HG03378 (cell line): ENCODE results near the gene IYD.
"Not testable (repeated sequence)": the region's sequence is repeated elsewhere in the genome, so short reads cannot be mapped to it uniquely, and the experiment has no call there.

ENCODE experiments used
- ATAC-seq: cut with Tn5 transposase; IDR thresholded peaks from one replicate; pipeline ENCODE4 v1.9.1; 2021; ENCODE audit warnings: mild to moderate bottlenecking, moderate library complexity; ENCODE audit not compliant: unreplicated experiment

The IYD gene

DNA sequence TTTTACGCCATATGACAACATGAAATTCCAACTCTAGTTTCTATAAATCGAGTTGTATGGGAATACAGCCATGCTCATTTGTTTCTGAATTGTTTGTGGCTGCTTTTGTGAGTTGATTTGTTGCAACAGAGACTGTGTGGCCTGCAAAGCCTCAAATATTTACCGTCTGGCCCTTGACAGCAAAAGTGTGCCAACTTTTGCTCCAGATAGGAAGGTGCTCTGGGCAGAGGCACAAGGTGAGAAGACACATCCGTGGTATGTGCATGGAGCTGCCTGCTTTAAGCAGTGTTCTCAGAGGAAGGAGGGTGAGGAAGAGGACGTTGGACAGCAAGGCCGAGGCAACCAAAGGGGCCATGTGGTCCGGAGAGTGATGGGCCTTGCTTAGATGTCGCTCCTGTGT lies 57.4 kb downstream of the IYD start:
- ATAC-seq, result no peak

DNA sequence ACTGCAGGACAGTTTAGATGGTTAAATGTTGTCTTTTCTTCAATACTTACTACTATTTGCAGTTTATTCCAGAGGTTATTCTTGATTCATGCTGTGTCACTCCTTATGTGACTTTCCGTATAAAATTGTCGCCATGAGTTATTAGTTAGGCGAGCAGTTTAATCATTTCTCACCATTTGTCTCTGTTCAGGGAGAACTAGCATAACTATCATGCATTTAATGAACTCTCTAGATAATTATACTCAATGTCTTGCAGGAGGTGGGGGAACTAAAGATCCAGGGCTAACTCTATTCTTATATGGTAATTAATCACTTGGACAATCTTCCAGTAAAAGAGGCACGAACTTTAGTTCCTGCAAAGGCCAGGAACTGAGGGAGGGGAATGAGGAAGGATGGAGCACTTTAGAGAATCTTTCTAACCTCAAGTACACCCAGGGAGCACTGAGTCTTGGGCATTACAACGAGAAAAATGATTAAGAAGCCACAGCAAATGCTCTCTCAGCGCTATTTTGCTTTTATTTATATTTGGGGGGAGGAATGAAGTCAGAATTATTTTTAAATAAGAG lies 58.3 kb downstream of the IYD start:
- no peak for ATAC-seq

DNA sequence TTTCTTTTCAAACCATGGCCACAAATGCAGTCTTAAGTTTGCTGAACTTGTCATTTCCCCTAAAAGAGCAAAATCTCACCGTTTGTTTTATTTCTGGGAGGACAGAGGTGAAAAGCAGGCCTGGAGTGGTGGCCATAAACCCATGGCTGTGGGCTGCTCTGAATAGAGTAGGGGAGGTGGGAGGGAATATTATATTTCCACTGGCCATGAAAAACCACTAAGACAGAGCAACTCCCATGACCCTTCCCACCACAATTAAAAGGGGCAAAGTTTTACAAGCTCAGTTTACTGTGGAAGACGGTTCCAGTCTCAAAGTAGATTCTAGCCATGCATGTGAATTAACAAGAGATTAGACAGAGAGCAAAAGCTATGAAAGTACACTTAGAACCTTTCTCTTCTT lies 59.0 kb downstream of the IYD start:
- no peak for ATAC-seq

DNA sequence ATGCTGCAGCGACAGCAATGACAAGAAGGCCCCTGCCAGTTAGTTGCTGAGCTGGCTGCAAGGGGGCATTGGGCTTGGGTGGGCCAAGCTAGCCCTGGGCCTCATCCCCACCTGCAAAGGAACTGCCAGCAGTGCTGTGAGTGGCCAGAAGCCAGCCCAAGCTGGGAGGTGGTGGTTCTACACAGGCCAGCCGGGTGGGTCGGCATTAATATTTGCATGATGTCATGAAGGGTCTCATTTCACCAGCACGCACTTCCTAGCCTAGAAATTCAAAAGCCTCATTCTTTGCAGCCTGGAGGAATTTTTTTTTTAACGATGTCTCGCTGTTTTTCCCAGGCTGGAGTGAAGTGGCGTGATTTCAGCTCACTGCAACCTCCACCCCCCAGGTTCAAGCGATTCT lies 62.0 kb downstream of the IYD start:
- no peak for ATAC-seq

DNA sequence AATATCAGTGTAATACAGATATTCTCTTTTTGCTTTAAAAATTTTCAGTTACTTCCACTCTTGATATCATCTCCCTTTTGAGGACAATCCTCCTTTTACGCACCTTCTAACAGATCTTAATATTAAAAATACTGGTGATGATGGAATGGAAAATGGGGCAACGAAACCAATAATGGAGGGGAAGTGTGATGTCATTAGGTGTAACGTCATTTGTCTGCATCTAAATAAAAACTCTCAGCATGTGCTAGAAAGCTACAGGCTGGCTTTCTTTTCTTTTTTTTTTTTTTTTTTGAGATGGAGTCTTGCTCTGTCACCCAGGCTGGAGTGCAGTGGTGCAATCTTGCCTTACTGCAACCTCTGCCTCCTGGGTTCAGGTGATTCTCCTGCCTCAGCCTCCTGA lies 66.5 kb downstream of the IYD start:
- no peak for ATAC-seq

DNA sequence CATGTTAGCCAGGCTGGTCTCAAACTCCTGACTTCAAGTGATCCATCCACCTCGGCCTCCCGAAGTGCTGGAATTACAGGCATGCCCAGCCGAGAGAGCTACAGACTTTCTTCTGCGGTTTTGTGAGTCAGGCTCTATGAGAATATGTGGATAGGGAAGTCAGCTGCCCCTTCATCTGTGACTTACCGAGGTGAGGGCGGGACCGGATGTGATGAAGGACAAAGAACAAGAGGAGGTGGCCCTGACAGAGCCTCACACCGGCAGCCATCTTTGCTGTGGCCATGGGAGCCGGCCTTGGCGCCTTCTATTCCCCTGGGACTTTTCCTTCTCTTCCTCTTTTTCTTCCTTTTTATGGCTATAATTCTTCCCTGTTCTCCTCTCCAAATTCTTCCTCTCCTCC lies 67.0 kb downstream of the IYD start:
- no peak for ATAC-seq

DNA sequence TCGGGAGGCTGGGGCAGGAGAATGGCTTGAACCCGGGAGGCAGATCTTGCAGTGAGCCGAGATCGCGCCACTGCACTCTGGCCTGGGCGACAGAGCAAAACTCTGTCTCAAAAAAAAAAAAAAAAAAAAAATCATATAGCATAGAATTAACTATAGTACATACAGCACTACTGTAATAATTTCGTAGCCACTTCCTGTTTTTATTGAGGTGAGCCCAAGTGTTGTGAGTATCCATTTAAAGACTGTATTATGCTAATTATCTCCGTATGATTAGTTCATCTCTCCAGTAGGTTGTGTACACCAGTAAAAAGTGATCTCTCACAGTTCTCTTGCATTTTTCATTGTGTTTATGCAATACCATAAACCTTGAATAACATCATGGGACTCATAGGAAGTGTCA lies 70.6 kb downstream of the IYD start:
- no peak for ATAC-seq

DNA sequence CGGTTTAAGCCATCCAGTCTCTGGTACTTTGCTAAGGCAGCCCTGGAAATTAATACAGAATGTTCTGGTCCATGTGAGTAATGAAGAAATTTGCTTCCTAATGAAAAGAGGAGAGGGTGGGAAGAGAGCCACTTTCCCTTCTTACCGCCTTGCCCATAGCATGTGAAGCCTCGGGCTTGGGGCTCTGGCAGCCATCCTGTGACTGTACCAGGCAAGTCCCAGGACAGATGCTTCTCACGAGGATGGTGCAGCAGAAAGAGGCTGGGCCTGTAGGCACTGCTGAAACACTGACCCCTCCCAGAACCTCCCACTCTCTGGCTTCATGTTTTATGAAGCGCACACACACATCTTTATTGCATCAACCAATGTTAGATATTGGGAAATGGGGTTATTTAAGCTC lies 74.8 kb downstream of the IYD start:
- ATAC-seq, result no peak

DNA sequence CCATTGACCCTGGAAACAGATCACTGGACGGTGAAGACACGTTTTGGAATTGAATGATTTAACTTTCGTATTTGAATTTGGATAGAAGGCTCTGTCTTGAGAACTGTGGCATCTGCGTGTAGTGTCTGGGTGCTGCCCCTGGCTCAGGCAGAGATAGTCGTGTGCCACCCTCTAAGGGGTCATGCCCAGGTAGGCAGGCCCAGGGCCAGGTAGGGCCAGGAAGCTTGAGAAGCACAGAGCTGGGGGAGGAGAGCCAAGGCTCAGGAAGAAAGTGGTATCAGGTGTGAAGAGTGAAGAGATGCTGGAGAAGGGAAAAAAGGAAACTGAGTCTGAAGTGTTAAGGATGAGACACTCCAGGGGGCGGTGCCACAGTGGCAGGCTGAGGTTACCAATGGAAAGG lies 75.5 kb downstream of the IYD start:
- ATAC-seq, result no peak

DNA sequence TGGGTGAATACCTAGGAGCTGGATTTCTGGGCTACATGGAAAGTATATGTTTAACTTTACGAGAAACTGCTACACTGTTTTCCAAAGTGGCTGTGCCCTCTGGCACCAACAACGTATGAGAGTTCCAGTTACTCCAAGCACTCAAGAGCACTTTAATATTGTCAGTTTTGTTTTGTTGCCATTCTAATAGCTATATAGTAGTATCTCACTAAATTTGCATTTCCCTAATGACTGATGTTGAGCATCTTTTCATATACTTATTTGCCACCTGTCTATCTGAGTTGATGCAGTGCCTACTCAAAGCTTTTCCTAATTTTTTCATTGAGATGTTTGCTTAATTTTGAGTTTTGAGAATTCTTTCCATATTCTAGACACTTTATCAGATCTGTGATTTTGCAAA lies 76.7 kb downstream of the IYD start:
- no peak for ATAC-seq

DNA sequence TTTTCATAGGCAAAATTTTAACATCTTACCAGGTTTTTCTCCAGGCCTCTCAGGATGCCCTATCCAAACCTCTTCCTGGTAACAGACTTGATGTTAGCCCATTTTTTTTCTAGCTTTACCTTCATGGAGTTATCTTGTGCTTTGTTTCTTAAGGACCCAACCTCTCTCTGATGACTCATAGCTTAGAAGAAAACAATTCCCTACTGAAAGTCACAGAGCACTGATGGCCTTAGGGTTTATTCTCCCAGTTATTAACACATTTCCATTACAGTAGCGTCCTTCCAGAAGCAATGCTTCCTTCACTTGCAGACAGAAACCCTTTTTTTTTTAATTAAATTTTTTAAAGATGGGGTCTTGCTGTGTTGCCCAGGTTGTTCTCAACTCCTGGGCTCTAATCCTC lies 79.4 kb downstream of the IYD start:
- ATAC-seq, result no peak

DNA sequence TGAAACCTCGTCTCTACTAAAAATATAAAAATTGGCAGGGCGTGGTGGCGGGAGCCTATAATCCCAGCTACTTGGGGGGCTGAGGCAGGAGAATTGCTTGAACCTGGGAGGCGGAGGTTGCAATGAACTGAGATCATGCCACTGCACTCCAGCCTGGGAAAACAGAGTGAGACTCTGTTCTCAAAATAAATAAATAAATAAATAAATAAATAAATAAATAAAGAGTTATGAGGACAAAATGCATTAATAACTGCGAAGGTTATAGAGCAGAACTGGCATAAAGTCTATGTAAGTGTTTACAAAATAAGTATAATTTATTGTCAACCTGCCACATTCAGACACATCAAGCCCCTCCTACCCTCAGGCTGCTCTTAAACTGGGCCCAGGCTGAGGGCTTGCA lies 80.2 kb downstream of the IYD start:
- ATAC-seq, result not testable (repeated sequence)

DNA sequence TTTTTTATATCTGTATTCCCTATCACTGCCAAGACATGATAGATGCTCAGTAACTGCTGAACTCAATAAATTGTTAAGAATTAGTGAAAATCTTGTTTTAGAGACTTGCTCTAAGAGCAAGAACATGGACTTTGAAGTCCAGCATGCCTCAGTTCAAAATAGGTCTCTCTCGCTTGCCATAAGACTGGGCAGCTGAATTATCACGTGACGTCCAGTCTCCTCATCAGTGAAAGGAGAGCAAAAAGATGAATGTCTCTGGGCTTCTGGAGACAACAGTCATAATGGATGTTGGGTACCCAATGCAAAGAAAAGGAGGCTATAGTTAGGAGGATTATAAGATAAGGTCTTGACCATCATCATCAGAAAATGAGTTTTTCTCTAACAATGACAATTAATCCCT lies 82.1 kb downstream of the IYD start:
- no peak for ATAC-seq

DNA sequence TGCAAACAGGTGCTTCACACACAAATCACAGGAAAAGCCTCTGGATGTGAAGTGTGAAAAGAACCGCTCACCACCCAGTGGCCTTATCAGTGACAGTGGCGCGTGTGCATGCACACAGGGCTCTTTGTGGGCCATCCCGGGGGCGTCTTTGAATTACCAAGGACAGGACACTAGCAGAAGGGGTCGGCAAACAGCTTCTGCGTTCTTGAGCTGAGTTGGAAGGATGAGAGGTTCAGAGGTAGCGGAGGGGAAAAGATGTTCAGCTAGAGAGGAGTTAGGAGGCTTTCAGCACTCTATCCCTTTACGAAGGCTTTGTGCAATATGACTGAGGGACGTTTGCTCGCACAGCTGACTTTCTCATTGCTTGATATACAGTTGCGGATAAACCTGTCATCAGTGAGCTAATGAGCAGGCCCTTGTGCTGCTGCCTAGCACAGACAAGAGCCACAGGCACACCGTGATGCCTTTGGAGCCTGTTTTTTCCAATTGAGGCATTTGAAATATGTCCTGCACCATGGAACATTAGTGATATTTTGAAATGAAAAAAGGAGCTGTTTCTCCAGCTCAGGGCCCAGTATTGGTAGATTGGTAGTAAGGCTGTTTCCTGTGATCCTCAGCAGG lies 83.1 kb downstream of the IYD start:
- no peak for ATAC-seq

DNA sequence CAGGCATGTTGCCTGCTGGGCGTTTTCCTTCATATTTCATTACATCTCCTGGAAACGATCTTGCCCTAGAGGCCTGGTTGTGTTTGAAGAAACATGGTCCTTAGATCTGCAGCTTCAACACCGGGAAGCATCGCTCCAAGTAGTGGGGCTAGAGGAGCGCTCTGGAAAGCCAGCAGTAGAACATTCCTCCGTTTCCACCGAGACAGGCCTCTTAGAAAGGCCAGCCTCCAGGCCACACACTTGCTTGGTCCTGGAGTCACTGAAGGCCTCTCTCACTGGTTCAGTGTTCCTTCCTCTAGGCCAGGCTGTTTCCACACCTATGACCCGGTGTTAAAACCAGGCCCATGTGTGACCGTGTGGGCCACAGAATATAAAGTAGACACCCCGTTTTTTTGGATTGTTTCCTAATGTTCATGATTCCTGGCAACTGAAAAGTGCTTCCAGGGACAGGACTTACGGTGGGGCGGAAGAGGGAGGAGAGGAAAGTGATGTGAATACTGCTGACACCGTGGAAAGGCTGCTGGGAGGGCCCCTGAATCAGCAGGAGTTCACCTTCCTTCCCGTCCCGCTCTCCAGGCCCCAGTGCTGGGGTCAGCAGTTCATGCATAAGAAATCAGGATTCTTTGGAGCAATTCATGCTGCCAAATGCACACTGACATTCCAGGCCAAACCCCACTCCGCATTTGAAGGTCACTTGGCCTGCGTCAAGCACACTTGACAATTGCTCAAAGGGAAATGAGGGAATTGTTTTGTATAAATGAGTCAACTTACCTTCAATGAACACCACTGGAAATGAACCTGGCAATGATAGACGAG lies 83.8 kb downstream of the IYD start:
- no peak for ATAC-seq

DNA sequence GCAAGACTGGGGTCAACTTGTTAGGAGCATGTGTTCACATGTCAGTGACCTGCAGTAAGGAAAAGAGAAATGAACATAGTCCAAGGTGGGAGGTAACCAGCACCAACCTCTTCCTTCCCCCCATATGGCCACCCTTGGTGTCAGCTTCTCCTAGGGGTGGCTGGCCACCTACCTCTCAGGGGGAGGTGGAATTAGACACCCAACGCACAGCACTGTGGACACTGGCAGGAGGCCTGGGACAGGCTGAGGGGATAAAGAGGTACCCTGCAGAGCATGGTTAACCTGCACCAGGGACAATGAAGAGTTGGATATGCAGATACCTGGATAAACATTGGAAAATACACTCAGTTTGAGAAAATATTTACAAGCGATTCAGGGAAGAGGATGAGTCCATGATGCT lies 84.5 kb downstream of the IYD start:
- ATAC-seq, result no peak
